ENCODE data around the gene KIF11. TPM values are rescaled to one million over a fixed set of nuclear protein-coding genes. Genes with fewer than 3 reads are reported as not detected.

Gene KIF11
- total and polyA plus RNA-seq, 2 donors (not counting 3 experiments of a cell fraction or from before 2014, with no cell fraction given), result 7.3 to 42.6 TPM

- Histone ChIP-seq H3K27me3 (ENCODE audit: control insufficient read depth in 2 of 2, insufficient read depth in 2 of 2, low read length in 2 of 2) (no peaks in the 10 kb centered on the region), H3K4me2 (ENCODE audit: insufficient read depth, low read length) (peak within 1 kb of the TSS; percentile 100), H3K27ac (ENCODE audit: insufficient read depth, low read depth, low read length) (peak within 1 kb of the TSS; percentile 92), H2AFZ (ENCODE audit: low read depth, low read length) (peak within 1 kb of the TSS; percentile 21), H3K9me3 (replicated peaks; ENCODE audit: control insufficient read depth, insufficient read depth, low read length) (peaks cover 3% of the 10 kb centered on the region), H3K4me1 (ENCODE audit: control insufficient read depth, extremely low read depth, insufficient read depth, low read length) (peaks cover 31% of the 10 kb centered on the region), H3K4me3 (replicated peaks in 1 of 3; ENCODE audit: insufficient read depth in 1 of 3, low read depth in 1 of 3, low read length in 3 of 3) (peak within 1 kb of the TSS; percentile 54 to 98 (median 91)), H4K20me1 (replicated peaks; ENCODE audit: control insufficient read depth, extremely low read depth, insufficient read depth, low read length) (peaks cover 5% of the 10 kb centered on the region), H3K9ac (replicated peaks; ENCODE audit: extremely low read depth, insufficient read depth, low read length) (peak within 1 kb of the TSS; percentile 93), H3K9me1 (replicated peaks; ENCODE audit: control insufficient read depth, extremely low read depth, insufficient read depth, low read length) (no peaks in the 10 kb centered on the region), H3K36me3 (ENCODE audit: control insufficient read depth in 2 of 2, extremely low read depth in 1 of 2, insufficient read depth in 2 of 2, low read length in 2 of 2) (peaks cover 0 to 20% of the 10 kb centered on the region in 2 experiments), H3K79me2 (ENCODE audit: control insufficient read depth, insufficient read depth, low read length) (peaks cover 55% of the 10 kb centered on the region)
- POLR2A ChIA-PET, result interaction anchor here (0.6 to 3.7 kb wide), 10 partner anchors 9 to 149 kb away, joined by 3 to 24 read pairs (median 3); no protein-coding TSS in a partner anchor
- TF ChIP-seq POLR2AphosphoS5 (IDR thresholded peaks at IDR 0.05; ENCODE audit: insufficient read depth, low read depth, low read length) (peak; percentile 99), GATA2 (IDR thresholded peaks at IDR 0.05; ENCODE audit: insufficient read depth, insufficient read length, low read depth, low read length) (no peak), EZH2 (IDR thresholded peaks at IDR 0.05; ENCODE audit: borderline replicate concordance, low read depth, low read length, severe bottlenecking) (no peak), POLR2A (IDR thresholded peaks at IDR 0.05; ENCODE audit: low read depth, low read length) (peak; percentile 98)
- FAIRE-seq (peak; percentile 42), DNase-seq (ENCODE audit: low read depth, low spot score) (peak; percentile 80)
- CTCF ChIA-PET, result interaction anchor here (0.6 to 5.6 kb wide), 20 partner anchors 9 to 437 kb away, joined by 3 to 61 read pairs (median 5); partner anchors contain the start of genes EXOC6 and IDE
- no TSS peak for BruUV-seq (replicated peaks)
- intact Hi-C loops (cut with micrococcal nuclease) (loop anchor here (1.0 to 2.0 kb wide), 7 partner anchors 67 to 183 kb away; no protein-coding TSS in a partner anchor), dilution Hi-C loops (cut with MboI; ENCODE audit: extremely low pct_ligation_motif_present, low sequenced_read_pairs) (no loop called here)
Observed at GRCh38 chr10:92689663-92690210, 96.8 kb downstream of the KIF11 start, which contains the start of gene HHEX. TSS of gene HHEX (plus strand) at chr10:92689955. CDS start at chr10:92689987, 32 bp downstream.

GRCh38 chr10:92690211-92690914 lies 97.4 kb downstream of the KIF11 start:
- TF ChIP-seq CTCF (IDR thresholded peaks at IDR 0.05; ENCODE audit: extremely low read depth in 1 of 2, insufficient read depth in 1 of 2, low read depth in 1 of 2, low read length in 2 of 2), result peak in 1 of 2 donors; percentile 10
- no peak for TF ChIP-seq JUN (IDR thresholded peaks at IDR 0.05; ENCODE audit: borderline replicate concordance, insufficient read depth, insufficient read length, low read depth)
- TF ChIP-seq FOS (IDR thresholded peaks at IDR 0.05; ENCODE audit: borderline replicate concordance, insufficient read depth, low read length), result peak; percentile 55
- peak; percentile 100 for TF ChIP-seq GATA2 (IDR thresholded peaks at IDR 0.05; ENCODE audit: insufficient read depth, insufficient read length, low read depth, low read length)
- no peak for TF ChIP-seq MAX (IDR thresholded peaks at IDR 0.05; ENCODE audit: insufficient read depth, insufficient read length)
- TF ChIP-seq POLR2A (IDR thresholded peaks at IDR 0.05; ENCODE audit: low read depth, low read length), result peak; percentile 96
- peak; percentile 99 for TF ChIP-seq POLR2AphosphoS5 (IDR thresholded peaks at IDR 0.05; ENCODE audit: insufficient read depth, low read depth, low read length)
- no peak for TF ChIP-seq MYC (IDR thresholded peaks at IDR 0.05; ENCODE audit: low read depth, low read length)
- dilution Hi-C loops (cut with MboI; ENCODE audit: extremely low pct_ligation_motif_present, low sequenced_read_pairs), result no loop called here
- Histone ChIP-seq H4K20me1 (replicated peaks; ENCODE audit: control insufficient read depth, extremely low read depth, insufficient read depth, low read length) (peaks cover 5% of the 10 kb centered on the region), H3K4me3 (replicated peaks in 1 of 3; ENCODE audit: insufficient read depth in 1 of 3, low read depth in 1 of 3, low read length in 3 of 3) (peak overlapping the region; percentile 48 to 98 (median 91)), H3K79me2 (ENCODE audit: control insufficient read depth, insufficient read depth, low read length) (peaks cover 58% of the 10 kb centered on the region), H3K36me3 (ENCODE audit: control insufficient read depth in 2 of 2, extremely low read depth in 1 of 2, insufficient read depth in 2 of 2, low read length in 2 of 2) (peaks cover 0 to 25% of the 10 kb centered on the region in 2 experiments), H3K27me3 (ENCODE audit: control insufficient read depth in 2 of 2, insufficient read depth in 2 of 2, low read length in 2 of 2) (no peaks in the 10 kb centered on the region), H3K9me1 (replicated peaks; ENCODE audit: control insufficient read depth, extremely low read depth, insufficient read depth, low read length) (no peaks in the 10 kb centered on the region), H3K9me3 (replicated peaks; ENCODE audit: control insufficient read depth, insufficient read depth, low read length) (peaks cover under 1% of the 10 kb centered on the region), H3K4me2 (ENCODE audit: insufficient read depth, low read length) (peak overlapping the region; percentile 40), H3K27ac (ENCODE audit: insufficient read depth, low read depth, low read length) (peak overlapping the region; percentile 92), H2AFZ (ENCODE audit: low read depth, low read length) (no peak overlapping the region), H3K9ac (replicated peaks; ENCODE audit: extremely low read depth, insufficient read depth, low read length) (peak overlapping the region; percentile 93), H3K4me1 (ENCODE audit: control insufficient read depth, extremely low read depth, insufficient read depth, low read length) (peaks cover 37% of the 10 kb centered on the region)
- ChIA-PET POLR2A (interaction anchor here (0.5 to 3.7 kb wide), 9 partner anchors 10 to 157 kb away, joined by 3 to 24 read pairs (median 5); no protein-coding TSS in a partner anchor), CTCF (interaction anchor here (0.6 to 5.6 kb wide), 27 partner anchors 8 to 202 kb away, joined by 3 to 61 read pairs (median 5); partner anchors contain the start of genes EXOC6 and IDE)
- intact Hi-C loops (cut with micrococcal nuclease), result loop anchor here (1.0 to 2.0 kb wide), 5 partner anchors 66 to 182 kb away; no protein-coding TSS in a partner anchor
- FAIRE-seq, result peak; percentile 98
- peak; percentile 100 for DNase-seq (ENCODE audit: low read depth, low spot score)
- no TSS peak for BruUV-seq (replicated peaks)

All from endothelial cell of umbilical vein (primary cell).